HG03025 (cell line): ENCODE results near the gene OGN.

ENCODE experiments used
- ATAC-seq: cut with Tn5 transposase; IDR thresholded peaks from one replicate; pipeline ENCODE4 v1.9.1; 2021; ENCODE audit warnings: mild to moderate bottlenecking, moderate library complexity; ENCODE audit not compliant: unreplicated experiment, low FRiP score

Gene OGN

DNA sequence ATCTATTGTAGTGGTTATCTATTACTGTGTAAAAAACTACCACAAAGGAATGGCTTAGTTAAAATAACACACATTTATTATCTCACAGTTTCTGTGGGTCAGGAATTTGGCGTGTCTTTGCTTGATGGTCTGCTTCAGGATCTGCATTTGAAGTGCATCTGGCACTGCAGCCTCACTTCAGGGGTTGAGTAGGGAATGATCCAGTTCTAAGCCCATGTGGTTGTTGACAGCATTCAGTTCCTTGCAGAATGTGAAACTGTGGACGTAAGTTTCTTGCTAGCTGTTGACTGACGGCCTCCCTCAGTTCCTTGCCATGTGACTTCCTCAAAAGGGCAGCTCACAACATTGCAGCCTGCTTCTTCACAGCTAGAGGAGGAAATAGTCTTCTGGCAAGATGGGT lies 2.1 kb upstream of the OGN start:
- ATAC-seq, result no peak

- ATAC-seq, result no peak
Measured at GRCh38 chr9:92405818-92406217, 1.4 kb upstream of the OGN start.

GRCh38 chr9:92402826-92403745 lies 1.3 kb downstream of the OGN start:
- no peak for ATAC-seq

DNA sequence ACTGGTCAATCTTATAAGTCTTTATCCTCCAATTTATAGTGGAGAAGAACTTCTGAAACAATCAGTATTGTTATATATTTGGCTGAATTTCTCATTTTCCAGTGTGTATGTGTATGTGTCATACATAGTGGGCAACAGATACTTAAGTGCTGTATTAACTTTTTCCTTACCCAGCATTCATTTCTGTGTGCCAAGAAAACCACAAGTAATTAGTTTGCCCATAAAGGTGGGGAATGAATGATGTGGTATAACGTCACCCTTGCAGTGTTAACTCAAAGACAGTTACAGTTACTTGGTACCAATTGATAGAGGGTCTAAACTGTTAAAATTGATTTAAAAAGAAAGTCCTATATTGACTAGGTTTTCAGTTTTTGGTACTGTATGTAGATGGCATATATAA lies 2.0 kb downstream of the OGN start:
- ATAC-seq, result no peak

GRCh38 chr9:92397853-92398252 lies 6.5 kb downstream of the OGN start:
- ATAC-seq, result no peak

GRCh38 chr9:92395617-92396016 lies 8.8 kb downstream of the OGN start:
- ATAC-seq, result no peak

- ATAC-seq, result no peak
Measured at GRCh38 chr9:92393686-92394085, 10.7 kb downstream of the OGN start.

DNA sequence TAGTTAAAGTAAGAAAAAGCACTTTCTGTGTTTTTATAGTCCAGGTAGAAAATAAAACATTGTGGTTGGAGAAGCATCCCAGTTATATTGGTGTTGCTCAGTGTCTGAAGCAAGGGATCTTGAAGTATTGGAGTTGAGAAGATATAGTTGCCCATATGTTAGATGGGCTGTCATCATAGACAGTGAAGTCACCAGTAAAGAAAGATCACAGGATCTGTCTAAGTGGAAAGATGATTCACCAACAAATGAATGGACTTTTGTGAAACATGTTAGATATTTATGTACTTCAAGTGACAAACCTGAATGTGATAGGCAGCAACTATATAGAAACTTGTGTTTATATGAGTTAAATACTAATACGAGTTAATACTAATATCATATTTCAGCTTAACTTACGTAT lies 11.7 kb downstream of the OGN start:
- no peak for ATAC-seq

- ATAC-seq, result no peak
Measured at GRCh38 chr9:92385953-92386352, 18.4 kb downstream of the OGN start.

DNA sequence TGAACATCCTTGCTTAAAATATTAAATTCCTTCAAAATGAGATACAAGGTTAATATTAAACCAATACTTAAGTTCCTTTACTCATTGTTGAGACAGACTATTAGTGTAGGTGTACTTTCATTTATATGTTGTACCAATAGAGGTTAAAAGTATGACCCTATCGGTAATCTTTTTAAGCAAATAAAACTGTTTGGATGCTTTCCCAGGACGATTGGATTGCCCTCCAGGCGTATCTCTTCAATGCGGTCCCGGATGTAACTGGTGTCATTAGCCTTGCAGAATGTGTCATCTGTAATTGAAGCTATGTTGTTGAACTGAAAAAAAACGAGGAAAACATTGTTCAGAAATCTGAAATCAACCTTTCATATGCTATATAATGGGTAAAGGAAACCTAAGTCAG lies 18.9 kb downstream of the OGN start:
- ATAC-seq, result no peak

GRCh38 chr9:92385001-92385400 lies 19.4 kb downstream of the OGN start:
- no peak for ATAC-seq

GRCh38 chr9:92384375-92384774 lies 20.0 kb downstream of the OGN start:
- no peak for ATAC-seq

GRCh38 chr9:92381775-92382174 lies 22.6 kb downstream of the OGN start:
- ATAC-seq, result no peak

DNA sequence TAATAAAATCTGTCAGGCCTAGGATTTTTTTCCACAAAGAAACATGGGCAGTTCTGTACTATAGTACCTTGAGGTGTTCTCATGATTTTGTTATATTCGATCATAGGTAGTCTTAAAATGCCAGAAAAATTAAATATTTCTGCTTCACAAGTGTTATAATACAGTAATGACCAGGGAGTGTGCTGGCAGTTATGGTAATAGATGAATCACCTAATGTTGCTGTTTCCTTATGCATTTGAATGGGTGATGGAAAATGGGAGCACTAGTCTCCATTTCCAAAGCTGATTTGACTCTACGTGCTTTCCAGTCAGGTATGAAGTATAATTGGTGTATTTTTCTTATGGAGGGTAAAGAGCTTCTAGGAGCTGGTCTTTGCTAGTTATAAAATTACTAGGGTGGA lies 23.8 kb downstream of the OGN start:
- no peak for ATAC-seq

GRCh38 chr9:92378865-92379560 lies 25.4 kb downstream of the OGN start:
- no peak for ATAC-seq

DNA sequence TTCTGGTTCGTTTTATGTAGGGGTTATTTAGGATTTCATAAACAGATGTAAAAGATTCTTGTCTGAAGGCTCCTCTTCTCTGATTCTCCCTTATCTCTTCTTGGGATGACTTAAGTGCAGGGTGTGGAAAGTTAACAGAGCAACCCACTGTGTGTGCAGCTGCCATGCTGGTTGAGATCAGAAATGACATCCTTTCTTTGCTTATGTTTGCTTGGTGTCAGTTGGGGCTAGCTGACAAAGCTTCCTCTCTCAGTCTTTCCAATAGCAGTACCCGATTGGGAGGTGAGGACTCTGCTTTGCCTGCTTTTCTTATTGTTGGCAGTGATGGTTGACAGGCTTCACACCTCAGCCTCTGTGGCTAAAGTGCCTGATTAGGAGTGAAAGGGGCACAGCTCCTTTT lies 26.5 kb downstream of the OGN start:
- ATAC-seq, result no peak

- no peak for ATAC-seq
Measured at GRCh38 chr9:92373167-92373566, 31.2 kb downstream of the OGN start.

DNA sequence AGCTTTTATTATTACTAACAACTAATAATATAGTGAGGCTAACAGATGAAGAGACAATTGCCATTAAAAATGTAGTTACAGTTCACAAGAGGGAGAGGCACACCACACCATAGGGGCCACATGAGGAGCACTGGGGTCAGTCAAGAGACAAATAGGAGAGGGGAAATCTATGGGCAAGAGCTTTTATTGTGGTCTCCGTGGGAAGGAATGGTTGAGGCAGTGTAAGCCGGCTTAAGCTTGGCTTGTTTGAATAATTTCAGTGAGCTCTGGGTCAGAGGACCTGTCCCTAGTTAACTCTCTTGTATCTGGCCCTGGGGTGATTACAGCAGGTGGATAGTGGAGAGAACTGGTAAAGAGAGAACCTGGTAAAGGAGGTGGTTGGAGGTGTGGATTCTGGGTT lies 35.3 kb downstream of the OGN start:
- no peak for ATAC-seq

- no peak for ATAC-seq
Measured at GRCh38 chr9:92360083-92360482, 44.3 kb downstream of the OGN start.

- no peak for ATAC-seq
Measured at GRCh38 chr9:92359394-92359995, 44.9 kb downstream of the OGN start.

DNA sequence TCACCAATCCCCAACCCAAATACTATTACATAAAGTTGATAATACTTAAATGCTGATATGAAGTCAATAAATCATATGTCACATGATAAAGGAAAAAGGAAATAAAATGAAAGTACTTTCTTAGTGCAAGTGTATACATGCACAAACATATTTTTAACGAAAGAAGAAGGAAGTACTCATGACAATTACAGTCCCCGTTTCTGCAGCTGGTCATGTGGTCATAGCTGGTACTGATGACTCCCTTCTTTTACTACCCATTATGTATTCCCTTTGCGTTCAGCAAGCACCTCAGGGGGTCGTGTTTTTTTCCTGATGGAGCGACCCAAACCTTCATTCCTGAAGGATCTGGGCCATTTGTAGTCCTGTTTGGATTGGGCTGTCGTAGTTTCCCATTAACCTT lies 51.3 kb downstream of the OGN start:
- ATAC-seq, result no peak

DNA sequence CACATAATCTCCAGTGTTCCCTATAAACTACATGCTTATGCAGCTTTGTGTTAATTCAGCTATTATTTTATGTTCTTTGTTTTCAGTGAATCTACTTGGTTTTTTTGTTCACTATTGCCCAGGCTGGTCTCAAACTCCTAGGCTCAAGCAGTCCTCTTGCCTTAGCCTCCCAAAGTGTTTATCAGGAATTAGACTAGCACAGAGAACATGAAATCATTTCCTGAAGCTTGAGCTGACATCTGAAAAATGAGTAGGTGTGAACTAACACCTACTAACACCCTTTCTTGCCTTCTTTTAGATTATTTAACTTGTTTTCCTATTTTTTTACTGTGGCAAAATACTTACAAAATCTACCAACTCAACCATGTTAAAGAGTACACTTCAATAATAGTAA lies 53.6 kb downstream of the OGN start:
- no peak for ATAC-seq
